ENCODE measurements around the gene MLLT11. TPM values are rescaled to one million over a fixed set of nuclear protein-coding genes. Genes with fewer than 3 reads are reported as not detected.

Gene MLLT11
- total RNA-seq, 1 experiment from 2014 or later: 5.0 TPM

- Histone ChIP-seq H3K4me1 (ENCODE audit: control insufficient read depth, insufficient read depth, low read length) (peaks cover 13% of the 10 kb centered on the region), H3K27me3 (ENCODE audit: control insufficient read depth, insufficient read depth, low read length) (no peaks in the 10 kb centered on the region), H3K9me3 (ENCODE audit: control insufficient read depth, insufficient read depth, low read depth, low read length) (no peaks in the 10 kb centered on the region), H3K27ac (ENCODE audit: low read length) (peak overlapping the region; percentile 97), H3K36me3 (ENCODE audit: control insufficient read depth, insufficient read depth, low read length) (no peaks in the 10 kb centered on the region), H3K4me3 (ENCODE audit: low read depth in 2 of 2, low read length in 2 of 2) (peak overlapping the region; percentile 94 to 99)
- ChIA-PET CTCF (no interaction called here), POLR2A (interaction anchor here (0.6 to 0.7 kb wide), 2 partner anchors 8 to 15 kb away, joined by 5 to 9 read pairs; no protein-coding TSS in a partner anchor)
- no TSS peak for BruUV-seq (replicated peaks)
- TF ChIP-seq CTCF (IDR thresholded peaks at IDR 0.05): no peak
- no peak for TF ChIP-seq SIN3A (IDR thresholded peaks at IDR 0.05; ENCODE audit: borderline replicate concordance, insufficient read depth, low read depth, low read length)
- TF ChIP-seq POLR2AphosphoS5 (IDR thresholded peaks at IDR 0.05; ENCODE audit: low read depth, low read length): no peak
- TF ChIP-seq TCF7L2 (IDR thresholded peaks at IDR 0.05; ENCODE audit: low read depth, low read length): no peak
- TF ChIP-seq REST (IDR thresholded peaks at IDR 0.05; ENCODE audit: insufficient read depth in 1 of 2, low read depth in 2 of 2, low read length in 1 of 2): no peak
- in situ Hi-C loops (cut with HindIII; ENCODE audit: low pct_unique_long_range_greater_than_20kb, low sequenced_read_pairs) (no loop called here), intact Hi-C loops (cut with micrococcal nuclease; ENCODE audit: unreplicated experiment) (no loop called here)
- ATAC-seq (no peak), DNase-seq (ENCODE audit: low read depth, low spot score) (no peak)
These were observed 1.5 kb downstream of the MLLT11 start for GRCh38 chr1:151061704-151062103.

GRCh38 chr1:151062741-151063371 is 2.7 kb downstream of the MLLT11 start:
- ATAC-seq: no peak
- no peak overlapping the region for H3K27ac ChIP-seq (ENCODE audit: low read length)
- H3K36me3 ChIP-seq (ENCODE audit: control insufficient read depth, insufficient read depth, low read length): no peaks in the 10 kb centered on the region
- no peak for DNase-seq (ENCODE audit: low read depth, low spot score)
- BruUV-seq (replicated peaks): no TSS peak
- no peaks in the 10 kb centered on the region for H3K9me3 ChIP-seq (ENCODE audit: control insufficient read depth, insufficient read depth, low read depth, low read length)
- H3K4me3 ChIP-seq (ENCODE audit: low read depth in 2 of 2, low read length in 2 of 2): no peak overlapping the region
- in situ Hi-C loops (cut with HindIII; ENCODE audit: low pct_unique_long_range_greater_than_20kb, low sequenced_read_pairs) (no loop called here), intact Hi-C loops (cut with micrococcal nuclease; ENCODE audit: unreplicated experiment) (no loop called here)
- no peak for TF ChIP-seq POLR2AphosphoS5 (IDR thresholded peaks at IDR 0.05; ENCODE audit: low read depth, low read length)
- no peaks in the 10 kb centered on the region for H3K27me3 ChIP-seq (ENCODE audit: control insufficient read depth, insufficient read depth, low read length)
- ChIA-PET POLR2A (interaction anchor here (0.7 kb wide), 1 partner anchor 9 kb away, joined by 5 read pairs; no protein-coding TSS in a partner anchor), CTCF (no interaction called here)
- peaks cover 2% of the 10 kb centered on the region for H3K4me1 ChIP-seq (ENCODE audit: control insufficient read depth, insufficient read depth, low read length)

- H3K9me3 ChIP-seq (ENCODE audit: control insufficient read depth, insufficient read depth, low read depth, low read length): no peaks in the 10 kb centered on the region
- DNase-seq (ENCODE audit: low read depth, low spot score) (no peak), ATAC-seq (no peak)
- H3K4me1 ChIP-seq (ENCODE audit: control insufficient read depth, insufficient read depth, low read length): peaks cover 8% of the 10 kb centered on the region
- intact Hi-C loops (cut with micrococcal nuclease; ENCODE audit: unreplicated experiment) (no loop called here), in situ Hi-C loops (cut with HindIII; ENCODE audit: low pct_unique_long_range_greater_than_20kb, low sequenced_read_pairs) (no loop called here)
- CTCF ChIA-PET: no interaction called here
- TF ChIP-seq SIN3A (IDR thresholded peaks at IDR 0.05; ENCODE audit: borderline replicate concordance, insufficient read depth, low read depth, low read length) (no peak), REST (IDR thresholded peaks at IDR 0.05; ENCODE audit: insufficient read depth in 1 of 2, low read depth in 2 of 2, low read length in 1 of 2) (no peak), TCF7L2 (IDR thresholded peaks at IDR 0.05; ENCODE audit: low read depth, low read length) (no peak), CTCF (IDR thresholded peaks at IDR 0.05) (no peak)
- no peak overlapping the region for H3K4me3 ChIP-seq (ENCODE audit: low read depth in 2 of 2, low read length in 2 of 2)
- no peak overlapping the region for H3K27ac ChIP-seq (ENCODE audit: low read length)
- no peaks in the 10 kb centered on the region for H3K27me3 ChIP-seq (ENCODE audit: control insufficient read depth, insufficient read depth, low read length)
- BruUV-seq (replicated peaks): no TSS peak
- POLR2A ChIA-PET: no interaction called here
- H3K36me3 ChIP-seq (ENCODE audit: control insufficient read depth, insufficient read depth, low read length): no peaks in the 10 kb centered on the region
These were observed 5.0 kb downstream of the MLLT11 start for GRCh38 chr1:151065089-151065645.
